Stimulated activated CD8-positive, alpha-beta memory T cell treated with anti-CD3 and anti-CD28 coated beads, Interleukin-15, amount 100 ng/mL, for 1 hour (primary cell): ENCODE measurements around the gene SPRYD3.
A peak's percentile ranks its signal among the peaks of the same experiment; 100 is the strongest.
"Not testable (repeated sequence)": the region's sequence is repeated elsewhere in the genome, so short reads cannot be mapped to it uniquely, and the experiment has no call there.

Source experiments
- DNase-seq: peaks from one replicate; pipeline ENCODE4 v3.0.0-alpha.2; 2020; ENCODE audit warnings: low read depth

The SPRYD3 gene

DNA sequence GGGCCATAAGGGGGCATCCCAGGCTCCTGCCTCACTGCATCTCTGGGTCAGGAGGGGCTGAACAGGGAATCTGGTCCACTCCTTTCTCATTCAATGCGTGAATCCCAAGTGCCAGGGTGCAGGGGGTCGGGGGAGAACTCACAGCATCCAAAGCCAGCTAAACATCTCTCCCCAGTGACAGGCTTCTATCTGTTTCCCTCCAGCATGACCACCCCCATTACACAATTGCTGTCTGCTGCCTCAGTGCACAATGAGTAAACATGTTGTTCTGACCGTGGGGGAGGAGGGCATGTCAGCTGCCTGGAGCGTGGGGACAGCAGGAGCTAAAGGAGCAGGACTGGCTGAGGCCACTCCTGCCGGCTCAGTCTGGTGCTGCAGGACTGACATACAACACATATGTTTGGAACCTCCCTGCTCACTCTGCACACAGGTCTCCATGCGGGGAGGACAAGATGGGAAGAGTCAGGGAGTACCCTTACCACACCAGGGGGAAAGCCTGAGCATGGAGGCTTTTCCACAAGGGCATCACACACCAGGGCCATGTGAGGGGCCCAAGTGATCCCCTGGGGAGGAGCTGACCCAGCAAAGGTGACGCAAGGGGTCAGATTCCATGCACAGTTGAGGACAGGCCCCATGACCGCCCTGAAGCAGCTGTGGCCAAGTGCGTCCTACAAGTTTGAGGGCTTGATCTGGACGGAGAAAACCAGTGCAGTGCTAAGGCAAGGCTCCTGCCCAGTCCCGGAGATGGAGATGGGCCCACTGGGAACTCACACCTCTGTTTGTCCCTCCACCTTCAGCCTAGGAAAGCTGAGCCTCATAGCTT is 27.9 kb downstream of the SPRYD3 start:
- DNase-seq: no peak

DNA sequence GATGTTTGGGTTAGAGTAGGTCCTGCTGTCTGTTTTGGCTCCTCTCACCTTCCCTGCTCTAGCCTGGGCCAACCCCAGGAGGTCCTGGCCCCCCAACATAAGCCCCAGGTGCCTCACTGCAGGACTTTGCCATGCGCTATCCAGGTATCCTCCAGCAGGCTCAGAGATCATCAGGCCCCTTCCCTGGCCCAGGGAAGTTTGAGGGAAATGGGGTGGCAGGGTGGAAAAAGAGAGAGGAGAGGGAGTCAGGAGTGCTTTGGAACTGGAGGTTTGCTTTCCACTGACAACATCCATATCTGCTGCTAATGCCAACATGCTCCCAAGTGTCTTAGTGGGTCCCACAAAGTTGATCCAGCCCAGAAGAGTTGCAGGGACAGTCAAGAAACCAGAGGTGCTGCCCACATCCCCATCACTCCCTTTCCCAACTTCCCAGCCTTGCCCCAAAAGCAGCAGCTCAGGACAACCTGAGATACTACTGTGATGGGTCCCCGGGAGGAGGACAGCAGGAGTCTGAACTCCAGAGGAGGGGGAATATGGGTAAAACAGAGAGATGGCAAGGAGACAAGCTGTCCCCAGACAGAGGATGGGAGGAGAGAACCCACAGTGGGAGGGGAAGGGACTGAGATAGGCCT is 28.6 kb downstream of the SPRYD3 start:
- DNase-seq: no peak

DNA sequence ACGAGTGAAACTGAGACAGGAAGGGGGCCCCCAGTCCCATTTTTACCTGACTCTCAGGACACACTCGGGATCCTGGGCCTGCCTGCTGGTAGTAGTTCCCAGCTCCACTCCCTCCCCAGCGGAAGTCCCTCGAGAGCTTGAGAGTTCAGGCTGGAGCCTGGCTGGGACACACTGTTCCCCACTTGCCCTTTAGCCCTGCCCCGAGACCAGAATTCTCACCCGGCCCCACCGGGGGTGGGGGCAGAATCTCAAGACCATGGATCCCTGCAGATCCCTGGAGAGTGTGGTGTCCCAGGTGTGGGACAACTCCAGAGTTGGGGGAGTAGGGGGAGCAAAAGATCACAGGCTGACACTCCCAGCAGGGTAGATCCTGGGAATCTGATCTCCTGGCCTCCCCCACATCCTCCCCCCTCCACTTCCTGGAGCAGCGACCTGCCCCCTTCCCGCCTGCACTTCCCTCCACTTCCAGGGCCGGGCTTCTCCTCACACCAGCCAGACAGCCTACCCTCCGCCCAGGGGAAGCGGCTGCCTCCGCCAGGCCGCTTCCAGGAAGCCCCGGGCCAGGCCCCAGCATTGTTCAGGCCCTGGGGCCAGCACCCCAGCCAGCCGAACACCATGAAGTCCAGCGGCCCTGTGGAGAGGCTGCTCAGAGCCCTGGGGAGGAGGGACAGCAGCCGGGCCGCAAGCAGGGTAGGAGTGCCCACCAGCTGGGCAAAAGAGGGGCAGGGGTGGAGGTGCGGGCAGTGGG is 29.4 kb downstream of the SPRYD3 start, which contains the start of gene TNS2:
TSS of gene TNS2 (plus strand) at position 495 of the 748 bp plus-strand sequence. CDS start at position 616, 121 bp downstream.
- no peak for DNase-seq

GRCh38 chr12:53048780-53049401 is 30.3 kb downstream of the SPRYD3 start:
- DNase-seq: no peak

- DNase-seq: no peak
Observed at GRCh38 chr12:53048033-53048779, 31.0 kb downstream of the SPRYD3 start.

DNA sequence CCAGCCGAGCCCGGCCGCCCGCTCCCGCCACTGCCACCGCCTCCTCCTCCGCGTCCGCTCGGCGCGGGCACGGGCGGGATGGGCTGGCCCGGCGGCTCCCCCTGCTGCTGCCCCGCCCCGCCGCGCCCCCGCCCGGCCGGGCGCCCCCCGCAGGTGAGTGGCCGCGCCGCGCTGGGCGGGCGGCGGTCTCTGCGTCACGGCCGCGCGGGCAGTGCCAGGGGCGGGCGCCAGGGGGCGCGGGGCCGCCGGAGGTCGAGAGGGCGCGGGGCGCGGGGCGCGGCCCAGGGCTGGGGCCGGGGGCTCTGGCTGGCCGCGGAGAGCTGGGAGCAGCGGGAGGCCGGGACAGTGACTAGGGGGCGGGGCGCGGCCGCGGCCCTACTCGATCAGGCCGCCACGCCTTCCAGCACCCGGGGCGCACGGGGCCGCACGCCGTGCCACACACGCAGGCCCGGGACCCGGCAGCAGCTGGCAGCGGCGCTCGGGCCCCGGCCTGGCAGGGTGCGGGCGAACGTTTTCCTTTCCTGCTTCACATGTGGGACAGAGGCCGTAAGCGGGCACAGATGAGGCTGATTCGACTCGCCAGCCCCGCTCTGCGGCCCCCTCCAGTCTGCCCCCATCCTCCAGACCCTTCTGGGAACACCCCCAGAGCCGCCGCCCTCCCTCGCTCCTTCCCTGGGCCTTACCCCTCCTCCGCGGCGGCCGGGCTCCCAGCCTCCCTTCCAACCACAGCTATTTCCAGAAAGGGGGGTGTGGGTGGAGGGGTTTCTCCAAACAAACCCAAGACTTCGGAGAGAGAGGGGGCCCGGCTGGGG is 31.8 kb downstream of the SPRYD3 start:
- peak; percentile 31 for DNase-seq

GRCh38 chr12:53046655-53047220 is 32.5 kb downstream of the SPRYD3 start:
- DNase-seq: peak; percentile 8

- no peak for DNase-seq
Observed at GRCh38 chr12:53045696-53046045, 33.5 kb downstream of the SPRYD3 start.

DNA sequence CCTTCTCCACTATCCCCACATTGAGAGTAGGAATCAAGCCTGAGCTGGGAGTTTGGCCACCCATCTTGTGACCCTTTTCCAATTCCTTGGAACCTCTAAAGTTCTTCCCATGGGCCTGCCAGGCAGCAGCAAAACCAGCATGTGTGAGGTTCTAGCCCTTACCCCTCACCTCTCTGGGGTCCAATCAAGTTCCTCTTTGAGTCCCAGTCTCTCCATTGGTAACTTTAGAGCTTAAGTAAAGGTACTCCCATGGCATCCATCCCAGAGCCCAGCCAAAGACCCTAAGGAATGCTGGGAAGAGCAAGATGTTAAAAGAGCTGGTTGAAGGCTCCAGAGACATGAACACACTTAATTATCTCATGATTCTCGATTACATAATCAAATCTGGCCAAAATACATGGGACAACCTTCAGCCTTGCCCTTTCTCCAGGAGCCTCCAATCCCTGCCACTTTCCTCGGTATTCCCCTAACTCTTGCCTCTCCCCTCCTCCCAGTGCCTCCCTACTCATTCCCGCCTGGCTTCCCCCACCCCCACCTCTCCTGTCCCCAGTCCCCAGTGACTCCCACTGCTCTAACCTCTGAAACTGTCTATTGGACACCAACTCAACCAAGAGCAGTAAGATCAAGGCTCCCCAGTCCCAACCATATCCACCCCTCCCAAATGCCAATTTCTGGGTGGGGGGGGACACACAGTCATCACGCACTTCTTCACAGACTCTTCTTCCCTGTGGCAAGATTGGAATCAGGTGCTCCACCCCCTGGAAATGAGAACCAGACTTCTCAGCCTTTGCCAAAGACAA is 34.1 kb downstream of the SPRYD3 start:
- DNase-seq: no peak

GRCh38 chr12:53044052-53044581 is 35.1 kb downstream of the SPRYD3 start:
- no peak for DNase-seq

DNA sequence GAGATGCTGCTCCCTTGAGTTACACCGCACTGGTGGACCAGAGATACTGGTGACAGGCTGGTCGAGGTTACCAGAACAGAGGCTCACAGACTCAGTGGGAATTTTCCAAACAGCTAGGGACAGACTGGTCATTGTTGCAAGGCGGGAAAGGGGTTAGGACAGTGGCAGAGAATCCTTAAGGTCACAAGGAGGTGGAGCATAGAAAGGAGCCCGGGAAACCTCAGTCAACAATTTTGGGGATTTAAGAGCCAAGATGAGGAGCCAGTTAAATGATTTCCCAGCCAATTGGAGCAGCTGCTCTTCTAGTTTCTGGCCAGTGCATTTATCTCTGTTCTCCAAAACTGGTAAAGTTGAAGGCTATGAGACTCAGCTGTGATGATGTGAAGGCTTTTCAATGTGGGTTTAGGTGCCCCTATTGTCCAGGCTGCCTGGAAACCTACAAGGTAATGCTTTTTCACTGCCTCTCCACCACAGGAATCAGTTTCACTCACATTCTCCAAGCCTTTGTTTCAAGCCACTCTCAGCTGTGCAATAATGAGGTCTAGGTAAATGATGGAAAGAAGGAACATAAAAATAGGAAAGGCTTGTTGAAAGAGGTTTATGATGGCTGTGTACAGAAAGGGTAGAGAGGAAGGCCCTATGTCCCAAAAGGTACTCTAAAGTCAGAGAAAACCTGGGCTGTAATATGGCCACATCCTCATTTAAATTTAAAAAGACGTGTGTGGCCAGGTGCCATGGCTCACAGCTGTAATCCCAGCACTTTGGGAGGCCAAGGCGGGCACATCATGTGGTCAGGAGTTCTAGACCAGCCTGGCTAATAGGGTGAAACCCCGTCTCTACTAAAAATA is 36.4 kb downstream of the SPRYD3 start:
- no peak for DNase-seq

DNA sequence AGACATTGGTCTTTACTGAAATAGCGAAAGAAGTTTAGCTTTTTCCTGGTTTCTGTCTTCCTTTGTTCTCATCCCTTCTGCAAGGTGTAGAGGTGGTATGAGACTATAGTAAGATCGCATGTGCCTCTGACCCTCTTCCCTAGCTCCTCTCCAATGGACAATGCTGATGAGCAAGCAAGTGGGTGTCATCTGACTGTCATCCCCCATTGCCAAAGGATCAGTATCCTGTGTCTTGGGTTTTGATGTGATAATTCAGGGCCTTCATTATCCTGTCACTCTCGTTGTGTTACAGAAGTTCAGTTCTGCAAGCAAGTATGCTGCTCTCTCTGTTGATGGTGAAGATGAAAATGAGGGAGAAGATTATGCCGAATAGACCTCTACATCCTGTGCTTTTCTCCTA is 39.3 kb downstream of the SPRYD3 start:
- DNase-seq: no peak

DNA sequence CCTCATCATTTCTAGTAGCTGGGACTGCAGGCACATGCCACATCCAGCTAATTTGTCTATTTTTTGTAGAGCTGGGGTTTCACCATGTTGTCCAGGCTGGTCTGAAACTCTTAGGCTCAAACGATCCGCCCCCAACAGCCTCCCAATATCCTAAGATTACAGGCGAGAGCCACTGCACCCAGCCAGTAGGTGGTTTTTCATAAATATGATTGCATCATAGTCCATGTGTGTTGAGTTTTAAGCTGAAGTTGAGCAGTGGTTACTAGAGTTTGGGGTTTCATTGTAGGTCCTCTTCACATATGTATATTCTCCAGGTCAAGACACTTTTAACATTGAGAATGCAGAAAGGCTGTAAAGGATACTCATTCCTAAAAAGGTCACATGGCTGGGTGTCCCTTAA is 42.4 kb downstream of the SPRYD3 start:
- DNase-seq: no peak

DNA sequence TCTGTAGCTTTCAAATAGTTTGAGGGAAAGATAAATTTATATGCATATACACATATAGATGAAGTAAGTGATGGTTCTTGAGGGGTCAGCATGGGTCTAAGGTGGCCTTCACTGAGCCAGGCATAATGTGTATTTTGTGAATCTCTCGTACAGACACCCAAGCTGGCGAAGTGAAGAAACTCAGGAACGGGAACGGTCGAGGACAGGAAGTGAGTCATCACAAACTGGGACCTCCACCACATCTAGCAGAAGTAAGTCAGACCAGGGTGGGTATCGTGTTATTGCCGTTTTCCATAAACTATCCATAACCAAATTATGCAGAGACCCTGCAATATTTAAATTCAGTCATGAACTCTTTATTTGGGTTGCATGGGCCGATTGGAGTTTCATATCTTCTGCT is 44.7 kb downstream of the SPRYD3 start:
- DNase-seq: no peak

- DNase-seq: not testable (repeated sequence)
Observed at GRCh38 chr12:53033832-53034231, 45.4 kb downstream of the SPRYD3 start.

- DNase-seq: no peak
Observed at GRCh38 chr12:53031616-53032015, 47.6 kb downstream of the SPRYD3 start.

- not testable (repeated sequence) for DNase-seq
Observed at GRCh38 chr12:53027014-53027413, 52.2 kb downstream of the SPRYD3 start.

DNA sequence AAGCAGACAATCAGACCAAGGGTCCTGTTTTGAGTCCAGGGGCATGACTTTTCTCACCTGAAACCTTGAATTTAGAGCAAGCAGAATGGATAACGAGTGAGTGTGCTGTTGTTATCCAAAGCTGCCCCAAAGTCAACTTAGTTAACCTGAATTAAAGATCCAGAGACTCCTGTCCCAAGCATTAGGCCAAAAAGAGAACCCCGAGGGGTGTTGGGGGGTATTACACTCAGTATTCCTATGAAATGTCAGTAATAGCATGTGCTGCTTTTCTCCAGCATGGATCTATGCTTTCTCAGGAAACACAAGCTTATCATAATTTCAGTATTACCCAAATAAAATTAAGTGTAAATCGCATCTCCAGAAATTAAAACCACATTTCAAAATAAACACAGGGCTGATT is 53.9 kb downstream of the SPRYD3 start:
- no peak for DNase-seq
